ENCODE results near the gene NAV2.

- TF ChIP-seq CTCF (IDR thresholded peaks at IDR 0.05) (no peak), POLR2A (IDR thresholded peaks at IDR 0.05) (no peak)
These were observed 178.4 kb downstream of the NAV2 start for GRCh38 chr11:19891022-19891421.

Measured in body of pancreas (tissue), 4 donors.